ENCODE results near the gene PACSIN1.

DNA sequence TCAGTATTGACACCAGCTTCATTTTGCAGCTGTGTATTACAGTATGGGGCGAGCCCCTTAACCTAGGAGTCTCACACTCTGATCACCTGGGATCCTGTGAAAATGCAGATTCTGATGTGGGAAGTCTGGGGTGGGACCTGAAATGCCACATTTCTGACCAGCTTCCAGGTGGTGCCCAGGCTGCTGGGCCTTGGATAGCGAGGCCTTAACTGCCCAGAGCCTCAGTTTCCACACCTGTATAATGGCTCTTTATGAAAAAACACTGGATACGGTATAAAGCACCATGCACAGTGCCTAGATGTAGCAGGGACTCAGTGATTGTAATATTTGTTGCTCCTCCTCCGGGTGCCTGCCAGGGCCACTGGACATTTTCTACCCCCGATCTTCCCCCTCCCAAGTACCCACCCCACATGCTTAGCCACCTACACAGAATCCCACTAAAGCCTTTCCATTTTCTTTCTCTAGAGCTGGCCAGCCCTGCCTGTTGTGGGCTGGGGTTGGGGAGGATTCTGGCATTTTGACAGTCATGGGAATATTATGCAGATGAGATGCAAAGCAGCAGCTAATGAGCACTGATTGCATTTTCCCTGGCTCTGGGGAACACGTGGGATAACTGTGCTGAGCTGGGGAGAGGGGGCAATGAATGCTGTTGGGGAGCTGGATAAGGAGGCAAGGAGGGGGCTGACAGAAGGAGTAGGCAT lies 45.5 kb downstream of the PACSIN1 start:
- no peak for TF ChIP-seq EP300 (IDR thresholded peaks at IDR 0.05)
- no peak for TF ChIP-seq CTCF (IDR thresholded peaks at IDR 0.05)
